ENCODE data around the gene ERBB3.
A peak's percentile ranks its signal among the peaks of the same experiment; 100 is the strongest.

ERBB3 gene

DNA sequence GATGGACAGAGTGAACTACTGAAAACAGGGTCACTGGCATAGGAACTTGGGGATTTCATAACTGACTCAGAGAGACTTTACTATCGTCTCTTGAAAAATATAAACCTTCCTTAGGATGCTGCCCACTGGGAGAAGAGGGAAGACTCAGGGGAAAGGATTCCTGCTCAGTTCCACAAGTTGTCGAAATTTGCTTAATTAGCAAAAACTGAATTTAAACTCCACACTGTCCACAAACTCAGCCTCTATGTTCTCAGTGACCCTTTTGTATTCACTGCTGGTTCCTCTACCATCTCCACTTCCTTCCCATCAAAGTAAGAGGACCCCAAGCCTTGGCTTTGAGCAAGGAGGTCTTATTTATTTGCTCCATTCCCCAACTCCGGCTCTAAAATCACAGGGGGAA is 65.3 kb downstream of the ERBB3 start:
- no peak for DNase-seq (ENCODE audit: low read depth)
- TF ChIP-seq, protein P1, sequence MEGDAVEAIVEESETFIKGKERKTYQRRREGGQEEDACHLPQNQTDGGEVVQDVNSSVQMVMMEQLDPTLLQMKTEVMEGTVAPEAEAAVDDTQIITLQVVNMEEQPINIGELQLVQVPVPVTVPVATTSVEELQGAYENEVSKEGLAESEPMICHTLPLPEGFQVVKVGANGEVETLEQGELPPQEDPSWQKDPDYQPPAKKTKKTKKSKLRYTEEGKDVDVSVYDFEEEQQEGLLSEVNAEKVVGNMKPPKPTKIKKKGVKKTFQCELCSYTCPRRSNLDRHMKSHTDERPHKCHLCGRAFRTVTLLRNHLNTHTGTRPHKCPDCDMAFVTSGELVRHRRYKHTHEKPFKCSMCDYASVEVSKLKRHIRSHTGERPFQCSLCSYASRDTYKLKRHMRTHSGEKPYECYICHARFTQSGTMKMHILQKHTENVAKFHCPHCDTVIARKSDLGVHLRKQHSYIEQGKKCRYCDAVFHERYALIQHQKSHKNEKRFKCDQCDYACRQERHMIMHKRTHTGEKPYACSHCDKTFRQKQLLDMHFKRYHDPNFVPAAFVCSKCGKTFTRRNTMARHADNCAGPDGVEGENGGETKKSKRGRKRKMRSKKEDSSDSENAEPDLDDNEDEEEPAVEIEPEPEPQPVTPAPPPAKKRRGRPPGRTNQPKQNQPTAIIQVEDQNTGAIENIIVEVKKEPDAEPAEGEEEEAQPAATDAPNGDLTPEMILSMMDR (IDR thresholded peaks at IDR 0.05; ENCODE audit: low read length, missing control alignments), result no peak

DNA sequence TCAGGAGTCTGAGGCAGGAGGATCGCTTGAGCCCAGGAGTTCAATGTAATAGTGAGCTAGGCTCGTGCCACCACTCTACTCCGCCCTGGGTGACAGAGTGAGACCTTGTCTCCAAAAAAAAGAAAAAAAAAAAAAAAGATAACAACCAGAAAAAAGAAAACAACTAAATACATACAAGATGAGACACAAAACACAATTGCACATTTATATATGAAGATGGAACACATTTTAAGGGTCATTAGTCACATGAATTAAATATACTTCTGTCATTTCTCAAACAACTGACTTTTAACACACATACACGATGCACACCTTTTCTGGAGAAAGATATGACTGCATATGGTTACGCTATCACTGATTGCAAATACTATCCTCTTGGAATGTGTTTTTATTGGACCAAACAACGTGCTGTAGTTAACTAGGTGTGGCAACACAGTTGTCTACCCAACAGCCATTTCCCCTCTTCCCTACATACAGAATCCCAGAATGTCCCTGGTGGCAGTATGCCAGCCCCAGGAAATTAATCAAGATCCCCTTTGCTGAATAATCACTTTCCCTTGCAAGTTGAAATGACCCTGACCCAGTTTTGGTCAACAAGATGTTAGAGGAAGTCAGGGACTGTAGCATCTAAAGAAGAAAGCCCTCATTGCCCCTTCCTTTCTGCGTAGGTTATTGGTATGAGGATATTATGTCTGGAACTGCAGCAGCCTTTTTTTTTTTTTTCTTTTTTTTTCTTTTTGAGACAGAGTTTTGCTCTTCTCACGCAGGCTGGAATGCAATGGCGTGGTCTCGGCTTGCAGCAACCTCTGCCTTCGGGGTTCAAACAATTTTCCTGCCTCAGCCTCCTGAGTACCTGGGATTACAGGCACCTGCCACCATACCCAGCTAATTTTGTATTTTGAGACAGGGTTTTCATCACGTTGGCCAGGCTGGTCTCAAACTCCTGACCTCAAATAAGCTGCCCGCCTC is 66.8 kb downstream of the ERBB3 start:
- H3K4me3 ChIP-seq (replicated peaks; ENCODE audit: low read depth, low read length), result no peak overlapping the region
- DNase-seq (ENCODE audit: low read depth), result no peak
- TF ChIP-seq, protein P1 (IDR thresholded peaks at IDR 0.05; ENCODE audit: low read length, missing control alignments), result no peak

More for the DNA sequence above, 65.3 kb downstream of the ERBB3 start:
- no peak overlapping the region for H3K4me3 ChIP-seq (replicated peaks; ENCODE audit: low read depth, low read length)

DNA sequence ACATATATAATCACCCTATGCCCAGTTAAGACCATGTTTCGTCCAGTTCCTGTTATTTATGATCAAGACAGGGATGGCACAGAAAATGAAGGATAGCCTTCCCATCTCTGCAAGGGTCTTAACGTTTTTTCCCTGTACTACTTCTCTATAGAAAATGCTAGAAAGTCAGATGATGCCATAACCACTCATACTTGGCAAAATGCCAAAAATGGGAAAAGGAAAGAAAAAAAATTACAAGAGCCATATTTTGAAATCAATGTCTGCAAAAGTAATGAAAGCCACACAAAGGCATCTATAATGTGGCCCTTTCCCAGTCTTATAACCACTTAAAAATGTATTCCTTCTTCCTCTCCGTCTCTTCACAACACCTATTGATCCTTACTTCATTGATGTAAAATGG is 70.6 kb downstream of the ERBB3 start:
- no peak overlapping the region for H3K4me3 ChIP-seq (replicated peaks; ENCODE audit: low read depth, low read length)
- DNase-seq (ENCODE audit: low read depth), result peak; percentile 65
- TF ChIP-seq, protein P1 (IDR thresholded peaks at IDR 0.05; ENCODE audit: low read length, missing control alignments), result no peak

DNA sequence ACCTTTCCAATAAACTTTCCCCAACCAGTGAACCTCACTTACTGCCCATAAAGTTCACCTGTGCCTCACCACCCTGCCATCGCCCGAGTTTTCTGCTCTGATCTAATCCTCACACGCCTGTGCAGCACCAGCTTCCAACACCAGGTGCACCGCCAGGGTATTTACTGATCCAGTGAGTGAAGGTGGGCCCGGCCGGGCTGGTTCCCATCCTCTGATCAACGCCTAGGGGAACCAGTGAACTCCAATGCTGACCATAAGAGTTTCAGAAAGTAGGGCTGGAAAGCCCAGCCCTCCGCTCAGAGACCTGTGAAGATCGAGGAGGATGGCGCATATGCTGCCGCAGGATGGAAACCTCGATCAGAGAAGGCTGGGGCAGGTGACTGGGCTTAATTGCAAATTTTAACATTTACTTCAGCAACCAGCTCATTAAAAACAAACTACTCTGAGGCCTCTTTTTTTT is 71.7 kb downstream of the ERBB3 start:
- H3K4me3 ChIP-seq (replicated peaks; ENCODE audit: low read depth, low read length), result peak overlapping the region; percentile 79
- TF ChIP-seq, protein P1 (IDR thresholded peaks at IDR 0.05; ENCODE audit: low read length, missing control alignments), result peak; percentile 27
- no peak for DNase-seq (ENCODE audit: low read depth)

DNA sequence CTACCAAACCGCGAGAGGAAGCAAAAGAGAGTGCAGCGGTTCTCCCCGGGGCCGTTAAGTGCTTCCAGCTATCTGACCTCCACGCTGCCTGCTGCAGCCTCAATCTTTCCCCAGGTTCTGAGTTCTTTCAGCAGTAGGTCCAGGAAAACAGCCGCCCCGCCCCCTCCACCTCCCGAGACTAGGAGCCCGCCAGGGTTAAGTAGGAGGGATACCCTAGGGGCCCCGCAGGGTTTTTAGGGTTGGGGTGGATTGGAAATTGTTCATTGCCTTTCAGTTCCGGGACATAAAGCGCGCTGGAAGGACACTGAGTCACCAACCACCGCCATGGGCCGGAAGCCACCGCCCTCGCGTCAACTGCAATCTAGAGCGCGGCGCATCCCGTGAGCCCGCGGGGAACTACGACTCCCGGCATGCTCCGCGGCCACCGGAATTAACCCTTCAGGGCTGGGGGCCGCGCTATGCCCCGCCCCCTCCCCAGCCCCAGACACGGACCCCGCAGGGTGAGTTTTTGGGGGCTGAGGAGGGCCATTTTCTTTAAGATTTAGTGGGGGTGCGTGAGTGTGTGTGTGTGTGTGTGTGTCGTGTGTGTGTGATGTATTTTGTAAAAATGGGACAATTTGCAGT is 72.3 kb downstream of the ERBB3 start, which contains the start of gene MYL6B:
TSS of gene MYL6B (plus strand) at position 456 of the 624 bp plus-strand sequence. CDS start 1,332 bp downstream, outside the sequence.
- peak within 1 kb of the TSS; percentile 79 for H3K4me3 ChIP-seq (replicated peaks; ENCODE audit: low read depth, low read length)
- TF ChIP-seq, protein P1 (IDR thresholded peaks at IDR 0.05; ENCODE audit: low read length, missing control alignments), result no peak
- DNase-seq (ENCODE audit: low read depth), result peak; percentile 89

All from fibroblast of pulmonary artery (primary cell).